Vagina (tissue), 2 donors: ENCODE measurements around the gene NDST1.

Experiments
- POLR2A ChIP-seq, 2 donors: fragments of 450-650 bp; IDR thresholded peaks; one replicate each; pipeline ENCODE4 v1.6.1; 2017; ENCODE audit warnings: antibody characterized with exemption in 2 of 2, mild to moderate bottlenecking in 2 of 2, moderate library complexity in 2 of 2
- POLR2AphosphoS5 ChIP-seq, 2 donors: sonication (generic); formaldehyde crosslinking; IDR thresholded peaks; one replicate each; pipeline ENCODE4 v1.9.0; 2017; ENCODE audit warnings: antibody characterized with exemption in 2 of 2, mild to moderate bottlenecking in 2 of 2, low read depth in 1 of 2; ENCODE audit not compliant: insufficient read depth in 1 of 2
- TF ChIP-seq, protein P1 (sequence below), 3 experiments: fragments of 450-650 bp in 2 of 3; fragments of 200-600 bp in 1 of 3; sonication (generic) in 1 of 3; IDR thresholded peaks; one replicate each; pipeline ENCODE4 v1.5.1; 2017 to 2019; ENCODE audit warnings: antibody characterized with exemption in 3 of 3, mild to moderate bottlenecking in 2 of 3, moderate library complexity in 2 of 3

DNA sequence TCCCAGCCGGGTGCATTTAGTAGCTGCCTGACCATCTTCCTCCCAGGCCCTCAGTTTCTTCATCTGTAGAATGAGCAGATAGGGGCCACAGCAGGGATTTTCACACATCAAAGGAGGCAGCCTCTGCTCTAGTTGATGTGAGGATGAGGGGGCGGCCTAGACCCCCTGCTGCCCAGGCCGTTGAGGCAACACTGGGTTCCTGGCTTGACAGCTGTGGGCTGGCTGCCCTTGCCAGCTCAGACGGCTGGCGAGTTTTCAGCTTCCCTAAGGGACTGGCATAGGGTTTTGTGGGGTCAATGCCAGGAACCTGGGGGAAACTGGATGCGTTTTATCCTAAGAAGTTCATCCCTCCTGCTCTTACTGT lies 49.6 kb downstream of the NDST1 start:
- TF ChIP-seq, protein P1, sequence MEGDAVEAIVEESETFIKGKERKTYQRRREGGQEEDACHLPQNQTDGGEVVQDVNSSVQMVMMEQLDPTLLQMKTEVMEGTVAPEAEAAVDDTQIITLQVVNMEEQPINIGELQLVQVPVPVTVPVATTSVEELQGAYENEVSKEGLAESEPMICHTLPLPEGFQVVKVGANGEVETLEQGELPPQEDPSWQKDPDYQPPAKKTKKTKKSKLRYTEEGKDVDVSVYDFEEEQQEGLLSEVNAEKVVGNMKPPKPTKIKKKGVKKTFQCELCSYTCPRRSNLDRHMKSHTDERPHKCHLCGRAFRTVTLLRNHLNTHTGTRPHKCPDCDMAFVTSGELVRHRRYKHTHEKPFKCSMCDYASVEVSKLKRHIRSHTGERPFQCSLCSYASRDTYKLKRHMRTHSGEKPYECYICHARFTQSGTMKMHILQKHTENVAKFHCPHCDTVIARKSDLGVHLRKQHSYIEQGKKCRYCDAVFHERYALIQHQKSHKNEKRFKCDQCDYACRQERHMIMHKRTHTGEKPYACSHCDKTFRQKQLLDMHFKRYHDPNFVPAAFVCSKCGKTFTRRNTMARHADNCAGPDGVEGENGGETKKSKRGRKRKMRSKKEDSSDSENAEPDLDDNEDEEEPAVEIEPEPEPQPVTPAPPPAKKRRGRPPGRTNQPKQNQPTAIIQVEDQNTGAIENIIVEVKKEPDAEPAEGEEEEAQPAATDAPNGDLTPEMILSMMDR (IDR thresholded peaks at IDR 0.05) = no peak
- TF ChIP-seq POLR2A (IDR thresholded peaks at IDR 0.05) (no peak), POLR2AphosphoS5 (IDR thresholded peaks at IDR 0.05; ENCODE audit: insufficient read depth in 1 of 2, low read depth in 1 of 2) (peak in 1 of 2 donors; percentile 20)
